ENCODE results near the gene CDH4.

CDH4 gene

GRCh38 chr20:61812845-61813485 is 560.9 kb downstream of the CDH4 start:
- Histone ChIP-seq H3K27me3 (ENCODE audit: low read depth) (peaks cover 20% of the 10 kb centered on the region), H3K4me3 (no peak overlapping the region), H3K36me3 (replicated peaks) (no peaks in the 10 kb centered on the region), H3K9me3 (no peaks in the 10 kb centered on the region), H3K4me1 (no peaks in the 10 kb centered on the region)
- DNase-seq (ENCODE audit: low spot score in 2 of 2): no peak
- in situ Hi-C loops (cut with MboI; ENCODE audit: low sequenced_read_pairs): no loop called here

DNA sequence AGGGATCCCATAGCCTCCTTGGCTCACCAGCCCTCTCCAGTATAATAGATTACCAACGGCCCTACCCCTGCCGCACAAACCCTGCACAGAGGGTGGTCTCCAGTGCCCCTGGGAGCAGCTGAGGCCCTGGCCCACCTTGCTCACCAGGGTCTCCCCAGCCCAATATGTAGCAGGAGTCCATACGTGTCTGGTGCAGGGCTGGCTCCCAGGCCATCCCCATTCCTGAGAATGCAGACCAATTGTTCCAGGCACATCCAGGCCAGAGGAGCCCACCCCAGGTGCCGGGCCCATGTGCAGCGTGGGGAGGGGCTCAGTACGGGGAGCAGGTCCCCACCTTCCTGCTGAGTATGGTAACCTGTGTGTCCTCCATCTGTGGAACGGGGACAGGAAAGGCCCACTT is 561.7 kb downstream of the CDH4 start:
- no peaks in the 10 kb centered on the region for H3K9me3 ChIP-seq
- H3K36me3 ChIP-seq (replicated peaks): no peaks in the 10 kb centered on the region
- peaks cover 20% of the 10 kb centered on the region for H3K27me3 ChIP-seq (ENCODE audit: low read depth)
- no peak overlapping the region for H3K4me3 ChIP-seq
- in situ Hi-C loops (cut with MboI; ENCODE audit: low sequenced_read_pairs): no loop called here
- H3K4me1 ChIP-seq: no peaks in the 10 kb centered on the region
- DNase-seq (ENCODE audit: low spot score in 2 of 2): no peak

DNA sequence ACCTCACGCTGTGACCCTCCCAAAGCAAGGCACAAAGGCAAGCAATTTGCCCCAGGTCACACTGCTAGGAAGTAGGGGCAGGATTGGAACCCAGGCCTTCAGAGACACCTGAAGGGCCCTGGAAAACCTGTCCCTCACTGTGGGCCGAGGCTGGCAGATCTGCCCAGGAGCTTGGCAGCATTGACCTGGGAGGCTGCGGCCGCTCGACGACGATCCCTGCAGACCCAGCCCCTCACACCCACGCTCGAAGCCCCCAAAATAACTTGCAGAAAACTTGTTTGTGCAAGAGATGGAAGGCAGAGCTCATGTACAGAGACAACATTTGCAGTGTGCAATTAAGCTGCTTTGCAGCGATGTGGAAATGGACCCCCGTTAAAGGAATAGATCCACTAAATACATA is 562.2 kb downstream of the CDH4 start:
- H3K9me3 ChIP-seq: no peaks in the 10 kb centered on the region
- H3K4me1 ChIP-seq: no peaks in the 10 kb centered on the region
- no peaks in the 10 kb centered on the region for H3K36me3 ChIP-seq (replicated peaks)
- in situ Hi-C loops (cut with MboI; ENCODE audit: low sequenced_read_pairs): no loop called here
- no peak for DNase-seq (ENCODE audit: low spot score in 2 of 2)
- H3K27me3 ChIP-seq (ENCODE audit: low read depth): peaks cover 20% of the 10 kb centered on the region
- H3K4me3 ChIP-seq: no peak overlapping the region

DNA sequence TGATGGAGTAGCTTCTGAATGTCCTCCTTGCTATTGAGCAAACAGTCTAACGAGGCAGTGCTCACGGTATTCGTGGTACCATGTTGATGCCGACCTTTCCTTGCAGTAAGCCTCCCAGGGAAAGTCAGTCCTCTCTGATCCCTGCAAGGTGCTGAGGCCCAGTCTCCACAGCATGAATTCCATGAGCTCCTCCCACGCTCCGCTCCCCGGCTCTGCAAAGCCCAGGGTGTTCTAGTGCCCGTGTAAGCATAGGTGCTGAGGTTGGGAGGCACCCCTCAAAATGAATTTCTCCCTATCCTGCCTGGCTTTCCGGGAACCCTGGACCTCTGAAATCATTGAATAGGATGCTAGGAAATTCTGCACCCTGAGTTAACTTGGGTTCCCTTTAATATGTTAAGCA is 562.7 kb downstream of the CDH4 start:
- H3K9me3 ChIP-seq: no peaks in the 10 kb centered on the region
- no peaks in the 10 kb centered on the region for H3K4me1 ChIP-seq
- no peak for DNase-seq (ENCODE audit: low spot score in 2 of 2)
- H3K27me3 ChIP-seq (ENCODE audit: low read depth): peaks cover 20% of the 10 kb centered on the region
- H3K36me3 ChIP-seq (replicated peaks): no peaks in the 10 kb centered on the region
- no peak overlapping the region for H3K4me3 ChIP-seq
- in situ Hi-C loops (cut with MboI; ENCODE audit: low sequenced_read_pairs): no loop called here

- no peaks in the 10 kb centered on the region for H3K4me1 ChIP-seq
- no peaks in the 10 kb centered on the region for H3K36me3 ChIP-seq (replicated peaks)
- no peak for DNase-seq (ENCODE audit: low spot score in 2 of 2)
- peaks cover 20% of the 10 kb centered on the region for H3K27me3 ChIP-seq (ENCODE audit: low read depth)
- H3K4me3 ChIP-seq: no peak overlapping the region
- H3K9me3 ChIP-seq: no peaks in the 10 kb centered on the region
- in situ Hi-C loops (cut with MboI; ENCODE audit: low sequenced_read_pairs): no loop called here
Measured at GRCh38 chr20:61815176-61815575, 563.1 kb downstream of the CDH4 start.

DNA sequence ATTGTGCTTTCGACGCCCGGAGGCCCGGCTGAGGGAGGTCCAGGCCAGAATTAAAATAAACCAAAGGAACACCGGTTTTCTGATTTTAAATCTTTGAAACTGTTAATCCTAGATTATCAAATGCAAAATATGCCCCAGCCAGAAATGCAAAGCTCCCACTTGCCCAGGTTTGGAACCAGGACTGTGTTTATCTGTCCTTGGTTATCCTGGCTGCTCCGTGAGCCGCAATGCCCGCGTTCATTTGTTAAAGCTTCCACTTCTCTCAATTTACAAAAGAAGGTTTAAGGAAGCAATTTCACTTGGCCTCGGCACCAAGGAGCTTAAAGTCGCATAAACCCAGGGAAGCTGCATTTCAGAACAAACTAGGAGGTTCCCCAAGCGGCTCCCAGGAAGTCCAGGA is 563.6 kb downstream of the CDH4 start:
- in situ Hi-C loops (cut with MboI; ENCODE audit: low sequenced_read_pairs): no loop called here
- Histone ChIP-seq H3K9me3 (no peaks in the 10 kb centered on the region), H3K27me3 (ENCODE audit: low read depth) (peaks cover 18% of the 10 kb centered on the region), H3K4me1 (no peaks in the 10 kb centered on the region), H3K36me3 (replicated peaks) (no peaks in the 10 kb centered on the region), H3K4me3 (no peak overlapping the region)
- DNase-seq (ENCODE audit: low spot score in 2 of 2): no peak

DNA sequence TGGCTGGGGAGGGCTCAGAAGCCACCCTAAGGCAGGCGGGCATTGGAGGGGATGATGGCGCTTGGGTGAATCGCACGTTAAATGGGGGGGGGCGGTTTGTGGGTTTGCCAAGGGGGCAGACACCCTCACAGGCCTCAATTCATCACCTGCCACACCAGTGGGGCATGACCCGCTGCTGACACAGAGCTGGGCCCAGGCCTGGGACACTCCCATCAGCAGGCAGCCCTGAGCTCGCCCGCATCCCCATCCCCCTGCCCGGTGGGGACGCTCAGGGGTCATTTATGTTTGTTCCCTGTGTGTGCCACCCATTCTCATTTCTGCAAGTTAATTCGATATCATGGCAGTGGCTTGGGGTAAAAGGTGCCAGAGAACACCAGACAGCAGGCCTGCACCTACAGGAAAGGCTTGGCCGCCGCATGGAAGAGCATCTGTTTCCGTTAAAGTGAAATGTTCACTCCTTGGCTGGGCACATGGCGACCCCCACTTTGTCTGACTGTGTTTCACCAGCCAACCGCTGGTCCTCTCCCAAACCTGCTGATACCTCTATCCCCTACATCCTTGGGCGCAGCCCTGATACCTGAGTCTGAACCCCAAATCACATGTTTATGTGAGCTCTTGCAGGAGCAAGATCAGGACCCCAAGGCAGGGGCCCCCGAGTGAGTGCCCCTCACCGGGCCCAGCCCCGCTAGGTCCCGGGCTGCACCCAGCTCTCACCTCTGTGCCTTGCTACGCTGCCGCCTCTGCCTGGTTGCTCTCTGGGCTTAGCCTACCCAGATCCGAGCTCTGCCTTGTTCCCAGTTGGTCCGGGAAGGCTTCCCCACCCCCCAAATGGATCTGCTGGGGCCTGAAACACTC is 564.8 kb downstream of the CDH4 start:
- H3K36me3 ChIP-seq (replicated peaks): no peaks in the 10 kb centered on the region
- peaks cover 13% of the 10 kb centered on the region for H3K27me3 ChIP-seq (ENCODE audit: low read depth)
- no peaks in the 10 kb centered on the region for H3K4me1 ChIP-seq
- no peaks in the 10 kb centered on the region for H3K9me3 ChIP-seq
- in situ Hi-C loops (cut with MboI; ENCODE audit: low sequenced_read_pairs): no loop called here
- DNase-seq (ENCODE audit: low spot score in 2 of 2): no peak
- H3K4me3 ChIP-seq: no peak overlapping the region

DNA sequence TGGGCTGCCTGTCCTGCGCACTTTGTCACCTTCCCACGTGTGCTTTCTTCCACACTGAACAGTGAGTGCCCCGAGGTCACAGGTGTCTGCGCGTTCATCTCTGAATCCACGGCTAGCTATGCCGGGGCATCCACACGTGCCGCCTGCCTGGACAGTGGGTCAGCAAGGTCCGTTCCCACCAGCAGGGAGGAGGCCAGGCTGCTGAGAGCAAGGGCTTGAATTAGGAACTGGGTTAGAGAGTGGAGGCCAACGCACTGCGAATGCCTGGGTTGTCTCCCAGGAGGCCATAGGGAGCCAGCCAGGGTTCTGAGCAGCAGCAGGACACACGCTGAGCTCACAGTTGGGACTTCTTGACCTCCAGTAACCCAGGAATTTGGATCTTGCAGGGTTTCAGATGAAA is 565.5 kb downstream of the CDH4 start:
- H3K4me3 ChIP-seq: no peak overlapping the region
- H3K36me3 ChIP-seq (replicated peaks): no peaks in the 10 kb centered on the region
- DNase-seq (ENCODE audit: low spot score in 2 of 2): no peak
- H3K9me3 ChIP-seq: no peaks in the 10 kb centered on the region
- H3K27me3 ChIP-seq (ENCODE audit: low read depth): peaks cover 13% of the 10 kb centered on the region
- in situ Hi-C loops (cut with MboI; ENCODE audit: low sequenced_read_pairs): no loop called here
- no peaks in the 10 kb centered on the region for H3K4me1 ChIP-seq

GRCh38 chr20:61818746-61819573 is 566.9 kb downstream of the CDH4 start:
- Histone ChIP-seq H3K27me3 (ENCODE audit: low read depth) (peaks cover 11% of the 10 kb centered on the region), H3K9me3 (no peaks in the 10 kb centered on the region), H3K4me1 (no peaks in the 10 kb centered on the region), H3K36me3 (replicated peaks) (no peaks in the 10 kb centered on the region), H3K4me3 (no peak overlapping the region)
- no peak for DNase-seq (ENCODE audit: low spot score in 2 of 2)
- in situ Hi-C loops (cut with MboI; ENCODE audit: low sequenced_read_pairs): no loop called here

DNA sequence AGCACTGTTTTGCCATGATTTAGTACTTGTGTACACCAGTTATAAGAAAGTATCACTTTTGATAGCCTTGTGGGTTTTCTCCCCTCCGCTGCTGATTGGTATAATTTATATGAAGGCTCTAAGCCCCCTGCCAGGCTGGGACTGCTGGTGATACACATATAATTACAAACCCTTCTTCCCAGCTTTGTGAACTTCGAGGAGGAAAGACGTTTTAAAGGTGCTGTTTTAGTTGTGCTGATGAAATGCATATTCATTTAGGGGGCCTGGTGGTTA is 567.4 kb downstream of the CDH4 start:
- peaks cover 11% of the 10 kb centered on the region for H3K27me3 ChIP-seq (ENCODE audit: low read depth)
- H3K36me3 ChIP-seq (replicated peaks): no peaks in the 10 kb centered on the region
- in situ Hi-C loops (cut with MboI; ENCODE audit: low sequenced_read_pairs): no loop called here
- DNase-seq (ENCODE audit: low spot score in 2 of 2): no peak
- H3K9me3 ChIP-seq: no peaks in the 10 kb centered on the region
- no peaks in the 10 kb centered on the region for H3K4me1 ChIP-seq
- H3K4me3 ChIP-seq: no peak overlapping the region

- peaks cover 5% of the 10 kb centered on the region; the same call in 1 of the 2 replicates for H3K27me3 ChIP-seq (ENCODE audit: low read depth)
- no peak for DNase-seq (ENCODE audit: low spot score in 2 of 2)
- H3K36me3 ChIP-seq (replicated peaks): no peaks in the 10 kb centered on the region
- in situ Hi-C loops (cut with MboI; ENCODE audit: low sequenced_read_pairs): no loop called here
- no peaks in the 10 kb centered on the region for H3K4me1 ChIP-seq
- H3K4me3 ChIP-seq: no peak overlapping the region
- no peaks in the 10 kb centered on the region for H3K9me3 ChIP-seq
Measured at GRCh38 chr20:61819921-61820825, 568.1 kb downstream of the CDH4 start.

- DNase-seq (ENCODE audit: low spot score in 2 of 2): no peak
- no peaks in the 10 kb centered on the region for H3K36me3 ChIP-seq (replicated peaks)
- no peaks in the 10 kb centered on the region for H3K27me3 ChIP-seq (ENCODE audit: low read depth)
- in situ Hi-C loops (cut with MboI; ENCODE audit: low sequenced_read_pairs): no loop called here
- no peaks in the 10 kb centered on the region for H3K9me3 ChIP-seq
- no peaks in the 10 kb centered on the region for H3K4me1 ChIP-seq
- H3K4me3 ChIP-seq: no peak overlapping the region
Measured at GRCh38 chr20:61821735-61822134, 569.7 kb downstream of the CDH4 start.

DNA sequence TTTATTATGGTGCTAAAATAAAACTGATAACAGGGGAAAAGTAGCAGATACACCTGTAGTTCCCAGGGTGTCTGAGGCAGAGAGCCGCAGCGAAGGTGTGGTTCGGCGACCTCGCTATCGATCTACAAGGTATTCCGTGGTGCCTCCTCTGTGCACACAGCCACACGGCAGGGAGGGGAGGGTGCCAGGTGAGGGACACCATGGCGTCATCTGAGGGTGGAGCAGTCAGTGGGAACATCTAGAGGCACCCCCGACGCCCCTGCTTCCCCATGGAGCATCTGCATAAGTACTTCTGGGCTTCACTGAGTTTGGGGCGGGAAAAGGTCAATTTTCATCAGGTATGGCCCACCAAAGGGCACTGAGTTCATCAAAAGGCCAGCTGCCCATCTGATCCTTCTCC is 570.3 kb downstream of the CDH4 start:
- no peaks in the 10 kb centered on the region for H3K36me3 ChIP-seq (replicated peaks)
- in situ Hi-C loops (cut with MboI; ENCODE audit: low sequenced_read_pairs): no loop called here
- H3K27me3 ChIP-seq (ENCODE audit: low read depth): no peaks in the 10 kb centered on the region

More for the DNA sequence above, 570.3 kb downstream of the CDH4 start:
- DNase-seq (ENCODE audit: low spot score in 2 of 2): no peak
- Histone ChIP-seq H3K4me3 (no peak overlapping the region), H3K4me1 (no peaks in the 10 kb centered on the region), H3K9me3 (no peaks in the 10 kb centered on the region)

Data from HAP-1 (cell line).